Umbilical cord (tissue), 2 donors: ENCODE data around the gene DAPK1. TPM values are rescaled to one million over a fixed set of nuclear protein-coding genes. Genes with fewer than 3 reads are reported as not detected.
A peak's percentile ranks its signal among the peaks of the same experiment; 100 is the strongest.
"Not testable (repeated sequence)": the region's sequence is repeated elsewhere in the genome, so short reads cannot be mapped to it uniquely, and the experiment has no call there.

Experiments used
- DNase-seq: peaks from one replicate; pipeline ENCODE4 v3.0.0-alpha.2; 2015; ENCODE audit warnings: low spot score
- total RNA-seq: library from RNA; depleted of rRNA; stranded (reverse); fragments of >200 nt; gene quantifications from one replicate; pipeline ENCODE4 v1.2.3, GENCODE V29; 2014; ENCODE audit warnings: low replicate concordance; ENCODE audit not compliant: insufficient read depth

The DAPK1 gene
- total RNA-seq, 1 donor from 2014 or later, result 77.0 TPM

GRCh38 chr9:87543251-87543650, 45.6 kb downstream of the DAPK1 start:
- DNase-seq, result no peak

- peak; percentile 38 for DNase-seq
These were observed 48.2 kb downstream of the DAPK1 start for GRCh38 chr9:87545858-87546257.

DNA sequence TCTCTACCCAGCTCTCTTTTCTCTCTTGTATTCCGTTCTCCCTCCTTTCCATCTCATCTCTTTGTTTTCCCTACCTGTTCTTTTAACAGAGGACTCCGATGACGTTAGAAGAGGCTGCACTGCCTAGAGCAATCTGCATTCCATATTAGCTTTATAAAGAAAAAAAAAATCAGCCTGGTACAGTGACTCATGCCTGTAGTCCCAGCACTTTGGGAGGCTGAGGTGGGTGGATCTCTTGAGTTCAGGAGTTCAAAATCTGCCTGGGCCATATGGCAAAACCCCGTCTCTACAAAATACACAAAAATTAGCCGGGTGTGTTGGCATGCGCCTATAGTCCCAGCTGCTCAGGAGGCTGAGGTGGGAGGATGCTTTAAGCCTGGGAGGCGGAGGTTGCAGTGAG, 49.0 kb downstream of the DAPK1 start:
- peak; percentile 63 for DNase-seq

DNA sequence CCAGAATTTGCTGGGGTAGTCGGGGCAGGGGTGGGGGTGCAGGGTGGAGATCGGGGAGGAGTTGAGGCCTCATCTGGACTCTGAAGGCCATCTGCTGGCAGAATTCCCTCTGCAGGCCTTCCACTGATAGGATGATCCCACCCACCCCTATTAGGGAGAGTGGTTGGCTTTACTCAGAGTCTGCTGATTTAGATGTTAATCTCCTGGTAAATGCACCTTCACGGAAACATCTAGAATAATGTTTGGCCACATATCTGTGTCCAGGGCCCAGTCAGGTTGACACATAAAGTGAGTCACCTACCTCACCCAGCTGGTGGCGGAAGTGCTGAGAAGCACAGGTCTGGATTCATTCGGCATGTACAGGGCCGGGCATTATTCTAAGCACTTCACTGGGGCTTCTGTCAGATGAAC, 50.0 kb downstream of the DAPK1 start:
- peak; percentile 35 for DNase-seq

- DNase-seq, result no peak
These were observed 50.5 kb downstream of the DAPK1 start for GRCh38 chr9:87548159-87548558.

DNA sequence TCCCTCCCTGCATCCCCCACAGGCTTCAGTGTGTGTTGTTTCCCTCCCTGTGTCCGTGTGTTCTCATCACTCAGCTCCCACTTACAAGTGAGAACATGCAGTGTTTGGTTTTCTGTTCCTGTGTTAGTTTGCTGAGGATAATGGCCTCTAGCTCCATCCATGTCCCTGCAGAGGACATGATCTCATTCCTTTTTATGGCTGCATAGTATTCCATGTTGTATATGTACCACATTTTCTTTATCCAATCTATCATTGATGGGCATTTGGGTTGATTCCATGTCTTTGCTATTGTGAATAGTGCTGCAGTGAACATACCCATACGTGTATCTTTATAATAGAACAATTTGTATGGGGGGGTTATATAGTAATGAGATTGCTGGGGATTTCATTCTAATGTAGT, 51.4 kb downstream of the DAPK1 start:
- not testable (repeated sequence) for DNase-seq

DNA sequence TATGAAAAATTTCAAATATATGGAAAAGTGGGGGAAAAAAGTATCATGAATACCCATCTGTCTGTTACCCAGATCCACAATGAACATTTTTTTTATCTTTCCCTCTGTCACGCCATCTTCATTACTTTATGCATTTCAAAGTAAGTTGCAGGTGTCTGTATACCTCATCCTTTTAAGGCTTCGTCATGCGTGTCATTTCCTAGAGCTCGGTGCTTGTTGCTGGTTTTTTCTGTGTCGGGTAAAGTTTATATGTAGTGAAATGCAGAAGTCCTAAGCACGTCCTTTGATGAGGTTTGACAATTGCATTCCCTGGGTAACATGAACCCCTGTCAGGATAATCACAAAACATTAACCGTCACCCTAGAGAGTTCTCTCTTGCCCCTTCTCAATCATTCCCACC, 52.1 kb downstream of the DAPK1 start:
- DNase-seq, result no peak

- no peak for DNase-seq
These were observed 52.7 kb downstream of the DAPK1 start for GRCh38 chr9:87550253-87550954.

- DNase-seq, result no peak
These were observed 54.1 kb downstream of the DAPK1 start for GRCh38 chr9:87551772-87552217.

DNA sequence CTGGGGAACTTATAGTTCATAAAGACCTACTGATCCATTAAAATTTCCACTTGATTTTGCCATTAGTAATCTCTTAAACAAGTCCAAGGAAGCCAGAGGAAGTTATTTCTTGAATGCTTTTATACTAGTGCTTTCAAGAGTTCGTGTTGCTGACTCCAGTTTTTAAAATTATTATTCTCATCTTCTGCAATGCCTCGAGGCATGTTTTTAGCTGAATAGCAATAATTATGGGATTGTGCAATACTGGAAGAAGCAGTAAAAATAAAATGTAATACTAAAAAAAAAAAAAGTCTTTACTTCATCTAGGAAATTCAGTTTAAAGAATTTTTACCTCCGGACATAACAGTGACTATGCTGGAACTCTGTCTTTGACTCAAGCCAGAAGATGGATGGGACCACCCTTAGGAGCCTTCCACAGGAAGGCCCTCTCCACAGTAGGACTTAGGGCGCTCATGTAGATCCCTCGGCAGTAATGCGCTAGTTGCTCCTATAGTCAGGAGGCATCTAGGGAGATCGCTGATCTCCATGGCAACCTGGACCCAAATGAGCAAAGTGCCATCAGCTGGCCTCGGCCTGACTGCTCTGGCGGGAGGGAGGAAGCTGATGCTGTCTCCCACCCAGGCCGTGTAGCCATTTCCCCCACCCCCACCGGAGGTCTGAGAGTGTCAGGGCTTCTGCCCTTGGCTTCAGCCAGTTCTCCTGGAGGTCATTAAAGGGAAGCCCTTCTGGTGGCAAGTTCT, 56.7 kb downstream of the DAPK1 start:
- DNase-seq, result peak; percentile 49

DNA sequence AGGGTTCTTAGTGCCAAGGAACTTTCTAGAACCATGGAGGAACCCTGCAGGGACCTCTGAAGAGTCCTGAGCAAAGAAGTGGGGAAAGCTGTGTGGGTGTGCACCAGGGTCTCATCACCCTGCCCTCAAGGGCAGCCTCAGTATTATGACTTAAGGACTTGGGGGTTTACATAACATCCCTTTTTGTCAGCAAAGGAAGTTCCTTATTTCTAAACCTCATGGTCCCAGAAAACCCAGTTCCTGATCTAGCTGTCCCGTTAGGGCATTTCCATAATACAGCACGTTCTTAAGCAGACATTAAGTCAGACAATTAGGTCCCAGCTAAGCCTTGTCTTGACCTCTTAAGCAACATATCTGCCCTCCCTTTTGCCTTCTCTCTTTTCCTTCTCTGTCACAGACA, 57.3 kb downstream of the DAPK1 start:
- no peak for DNase-seq

GRCh38 chr9:87556039-87556438, 58.4 kb downstream of the DAPK1 start:
- no peak for DNase-seq

- no peak for DNase-seq
These were observed 59.2 kb downstream of the DAPK1 start for GRCh38 chr9:87556821-87557220.

- DNase-seq, result peak; percentile 42
These were observed 60.3 kb downstream of the DAPK1 start for GRCh38 chr9:87557996-87558395.

DNA sequence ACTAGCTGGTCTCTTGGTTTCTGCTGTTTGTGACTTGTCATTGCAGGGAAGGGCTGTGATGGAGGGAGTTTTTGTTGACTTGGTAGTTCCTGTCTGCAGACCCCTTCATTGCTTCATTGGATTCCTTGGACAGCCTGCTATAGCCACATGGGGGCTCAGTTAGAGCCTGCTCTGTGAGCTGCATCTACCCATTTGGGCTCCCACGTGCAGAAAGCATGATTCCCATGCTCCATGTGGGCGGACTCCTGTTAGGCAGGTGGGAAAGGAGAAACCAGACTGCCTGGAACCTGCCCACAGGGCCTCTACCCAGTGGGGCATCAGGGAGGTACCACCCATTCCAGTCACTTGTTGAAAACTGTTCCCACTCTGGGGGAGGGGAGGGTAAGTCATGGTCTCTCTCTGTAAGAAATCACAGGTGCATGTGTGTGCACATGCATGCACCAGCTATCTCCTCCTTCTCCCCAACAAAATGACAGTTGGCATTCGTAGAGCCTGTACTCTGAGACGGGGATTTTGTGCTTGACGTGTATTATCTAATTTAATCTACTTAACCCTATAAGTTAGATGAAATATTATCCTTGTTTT, 61.0 kb downstream of the DAPK1 start:
- DNase-seq, result no peak

DNA sequence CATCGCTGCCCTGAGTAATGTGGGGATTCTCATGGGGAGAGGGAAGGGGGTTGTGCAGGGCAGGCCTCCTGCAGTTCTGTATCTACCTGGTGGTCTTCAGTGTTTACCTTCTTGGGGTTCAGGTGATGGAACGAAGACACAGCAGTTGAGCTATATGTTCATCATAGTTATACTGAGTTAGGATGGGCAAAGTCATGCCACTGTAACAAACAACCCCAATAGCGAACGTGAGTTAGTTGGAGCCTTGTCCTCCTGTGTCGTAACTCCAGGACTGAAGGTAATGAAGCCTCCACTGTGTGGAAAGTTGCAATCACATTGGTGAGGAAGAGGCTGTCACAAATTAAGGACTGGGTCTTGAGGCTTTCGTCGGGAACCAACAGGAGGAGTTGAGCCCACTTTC, 64.4 kb downstream of the DAPK1 start:
- DNase-seq, result no peak

- peak; percentile 38 for DNase-seq
These were observed 65.0 kb downstream of the DAPK1 start for GRCh38 chr9:87562530-87563170.

DNA sequence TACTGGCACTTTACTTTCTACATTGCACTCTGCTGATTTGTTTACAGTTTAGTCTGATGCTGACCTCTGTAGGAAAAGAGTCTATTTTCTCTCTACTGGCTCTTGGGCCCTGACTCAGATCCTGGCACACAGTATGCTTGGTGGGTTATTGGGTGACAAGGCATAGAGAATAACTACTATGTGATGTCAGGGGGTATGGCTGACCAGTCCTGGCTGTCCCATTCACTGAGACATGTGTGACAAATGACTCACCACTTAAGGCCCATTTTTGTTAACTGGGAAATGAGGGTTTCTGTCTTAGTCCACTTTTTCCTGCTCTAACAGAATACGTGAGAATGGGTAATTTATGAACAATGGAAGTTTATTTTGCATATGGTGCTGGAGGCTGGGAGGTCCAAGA, 66.4 kb downstream of the DAPK1 start:
- DNase-seq, result no peak

DNA sequence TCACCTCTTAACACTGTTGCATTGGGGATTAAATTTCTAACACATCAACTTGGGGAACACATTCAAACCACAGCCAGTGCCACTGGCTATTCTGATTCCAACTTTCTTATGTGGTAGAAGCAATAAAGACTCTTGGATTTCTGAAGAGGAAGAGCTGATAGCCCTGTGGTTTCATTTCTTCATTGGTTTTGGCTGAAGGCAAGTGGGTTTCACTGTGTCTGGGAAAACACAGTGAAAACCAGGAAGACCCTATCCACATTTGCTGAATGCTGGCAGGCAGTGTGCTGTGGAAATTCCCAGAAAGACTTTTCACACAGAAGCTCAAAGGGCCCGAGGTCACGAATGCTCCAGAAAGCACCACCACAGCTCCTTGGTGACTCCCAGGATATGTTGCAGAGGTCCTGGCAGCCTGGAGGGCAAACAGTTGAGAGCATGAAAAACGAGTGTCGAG, 67.1 kb downstream of the DAPK1 start:
- DNase-seq, result no peak

DNA sequence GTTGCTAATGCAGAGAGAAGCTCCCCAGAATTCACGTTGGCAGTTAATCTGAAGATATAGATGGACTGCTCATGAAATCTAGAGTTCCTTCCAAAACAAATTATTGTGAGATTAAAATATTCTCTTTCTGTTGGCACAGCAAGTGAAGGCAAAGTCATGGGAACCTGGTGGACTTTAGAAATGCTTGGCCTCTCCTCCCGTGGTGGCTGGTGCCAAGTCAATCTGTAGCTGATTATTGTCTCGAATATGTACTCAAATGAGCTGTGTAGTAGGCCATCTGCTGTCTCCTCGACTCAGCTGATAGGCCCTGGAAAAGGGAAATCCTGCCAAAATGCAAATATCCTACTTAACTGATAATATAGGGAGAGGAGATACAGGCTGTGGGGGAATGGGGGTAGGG, 69.3 kb downstream of the DAPK1 start:
- peak; percentile 80 for DNase-seq

GRCh38 chr9:87567571-87567970, 69.9 kb downstream of the DAPK1 start:
- no peak for DNase-seq

DNA sequence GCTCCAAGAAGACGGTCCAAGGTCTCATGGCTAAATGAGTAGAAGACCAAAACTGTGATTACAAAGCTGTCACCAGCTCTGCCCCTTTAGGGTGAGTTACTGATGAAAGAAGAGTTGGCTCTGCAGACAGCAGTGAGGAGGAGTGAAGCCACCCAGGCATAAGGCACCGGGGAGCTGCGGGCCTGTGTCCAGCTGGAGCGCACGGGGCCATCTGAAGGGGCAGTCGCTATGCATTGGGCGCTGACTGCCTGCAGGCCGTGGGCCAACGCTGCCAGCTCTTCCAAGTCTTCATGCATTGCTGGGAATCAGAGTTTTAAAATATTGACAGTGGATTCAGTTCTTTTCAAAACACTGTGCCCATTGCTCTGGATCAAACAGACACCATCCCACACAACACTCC, 70.3 kb downstream of the DAPK1 start:
- no peak for DNase-seq
